ENCODE results near the gene WWC1. TPM values are rescaled to one million over a fixed set of nuclear protein-coding genes. Genes with fewer than 3 reads are reported as not detected.

The WWC1 gene
- total and polyA plus RNA-seq, 7 experiments from 2014 or later: 0.02 to 1.4 (median 0.66) TPM; not detected in 1

- Histone ChIP-seq H3K4me3 (ENCODE audit: low read length) (no peak overlapping the region), H3K4me1 (ENCODE audit: control insufficient read depth in 2 of 2, insufficient read depth in 2 of 2, low read length in 2 of 2) (no peaks in the 10 kb centered on the region), H3K27ac (ENCODE audit: low read depth, low read length) (no peak overlapping the region), H3K9me3 (ENCODE audit: control insufficient read depth in 2 of 3, low read length in 3 of 3) (no peaks in the 10 kb centered on the region), H3K27me3 (ENCODE audit: control insufficient read depth in 2 of 2, insufficient read depth in 2 of 2, low read length in 2 of 2) (no peaks in the 10 kb centered on the region), H3K36me3 (ENCODE audit: control insufficient read depth in 2 of 3, insufficient read depth in 3 of 3, low read length in 3 of 3) (no peaks in the 10 kb centered on the region)
- ATAC-seq: no peak
- no peak overlapping the region for H3K4me3 Mint-ChIP-seq
- H3K4me1 Mint-ChIP-seq: peaks cover 0 to 19% (median 16%) of the 10 kb centered on the region in 7 donors
- H3K9me3 Mint-ChIP-seq: peaks cover 0 to 9% (median 0%) of the 10 kb centered on the region in 11 donors
- H3K36me3 Mint-ChIP-seq: peaks cover 0 to 5% (median 0%) of the 10 kb centered on the region in 5 donors
- no peak for DNase-seq
- intact Hi-C loops (cut with micrococcal nuclease): no loop called here
- CTCF ChIA-PET: no interaction called here
- no peak overlapping the region for H3K27ac Mint-ChIP-seq
- H3K27me3 Mint-ChIP-seq: no peaks in the 10 kb centered on the region
- POLR2A ChIA-PET: interaction anchor here (0.6 kb wide), 1 partner anchor 14 kb away, joined by 3 read pairs; no protein-coding TSS in a partner anchor
These were observed 87.3 kb downstream of the WWC1 start for GRCh38 chr5:168378741-168379140.

DNA sequence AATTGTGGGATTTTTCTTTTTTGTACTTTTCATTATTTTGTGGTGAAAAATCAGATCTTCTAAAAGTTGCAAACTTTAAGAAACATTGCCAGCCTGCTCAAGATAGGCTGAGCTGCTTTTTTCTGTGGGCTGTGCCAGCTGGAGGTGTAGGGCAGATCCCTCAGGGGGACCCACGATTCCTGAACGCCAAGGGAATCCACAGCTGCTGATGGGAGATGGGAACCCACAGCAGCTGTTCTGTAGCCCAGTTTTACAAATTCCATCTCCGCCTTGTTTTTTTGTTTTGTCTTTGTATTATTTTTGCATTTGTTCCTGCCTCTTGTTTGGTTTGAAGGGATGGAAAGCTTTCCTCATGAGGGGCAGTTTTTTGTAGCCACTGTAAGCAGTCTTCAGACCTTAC lies 91.0 kb downstream of the WWC1 start:
- intact Hi-C loops (cut with micrococcal nuclease): loop anchor here (10.0 kb wide), 2 partner anchors 88 to 102 kb away; partner anchors contain the start of genes RARS1 (in 1 of the 2) and WWC1 (in 1 of the 2)
- ChIA-PET POLR2A (no interaction called here), CTCF (no interaction called here)
- peaks cover 0 to 17% (median 6%) of the 10 kb centered on the region in 11 donors for H3K9me3 Mint-ChIP-seq
- ATAC-seq (no peak), DNase-seq (no peak)
- H3K4me1 ChIP-seq (ENCODE audit: control insufficient read depth in 2 of 2, insufficient read depth in 2 of 2, low read length in 2 of 2): no peaks in the 10 kb centered on the region
- peaks cover 0 to 19% (median 13%) of the 10 kb centered on the region in 7 donors for H3K4me1 Mint-ChIP-seq
- H3K36me3 ChIP-seq (ENCODE audit: control insufficient read depth in 2 of 3, insufficient read depth in 3 of 3, low read length in 3 of 3): no peaks in the 10 kb centered on the region
- no peak overlapping the region for H3K27ac ChIP-seq (ENCODE audit: low read depth, low read length)
- no peaks in the 10 kb centered on the region for H3K27me3 Mint-ChIP-seq
- no peaks in the 10 kb centered on the region for H3K27me3 ChIP-seq (ENCODE audit: control insufficient read depth in 2 of 2, insufficient read depth in 2 of 2, low read length in 2 of 2)
- peak overlapping the region in 3 of 9 donors; percentile 16 to 59 (median 26) for H3K27ac Mint-ChIP-seq
- H3K4me3 ChIP-seq (ENCODE audit: low read length): no peak overlapping the region
- peaks cover 0 to 8% (median 4%) of the 10 kb centered on the region in 5 donors for H3K36me3 Mint-ChIP-seq
- peak overlapping the region in 3 of 10 donors; percentile 19 to 57 (median 34) for H3K4me3 Mint-ChIP-seq
- H3K9me3 ChIP-seq (ENCODE audit: control insufficient read depth in 2 of 3, low read length in 3 of 3): no peaks in the 10 kb centered on the region

- no peak overlapping the region for H3K27ac ChIP-seq (ENCODE audit: low read depth, low read length)
- CTCF ChIA-PET: no interaction called here
- Mint-ChIP-seq H3K27ac (no peak overlapping the region), H3K36me3 (peaks cover 1 to 14% (median 4%) of the 10 kb centered on the region in 5 donors), H3K4me1 (no peaks in the 10 kb centered on the region), H3K9me3 (peaks cover 6 to 35% (median 11%) of the 10 kb centered on the region in 11 donors), H3K4me3 (no peak overlapping the region), H3K27me3 (peaks cover 0 to 19% (median 7%) of the 10 kb centered on the region in 5 donors)
- no peaks in the 10 kb centered on the region for H3K4me1 ChIP-seq (ENCODE audit: control insufficient read depth in 2 of 2, insufficient read depth in 2 of 2, low read length in 2 of 2)
- H3K4me3 ChIP-seq (ENCODE audit: low read length): no peak overlapping the region
- POLR2A ChIA-PET: no interaction called here
- no peaks in the 10 kb centered on the region for H3K27me3 ChIP-seq (ENCODE audit: control insufficient read depth in 2 of 2, insufficient read depth in 2 of 2, low read length in 2 of 2)
- no peaks in the 10 kb centered on the region for H3K36me3 ChIP-seq (ENCODE audit: control insufficient read depth in 2 of 3, insufficient read depth in 3 of 3, low read length in 3 of 3)
- no peak for DNase-seq
- no peak for ATAC-seq
- intact Hi-C loops (cut with micrococcal nuclease): no loop called here
- H3K9me3 ChIP-seq (ENCODE audit: control insufficient read depth in 2 of 3, low read length in 3 of 3): peaks cover 0 to 9% (median 0%) of the 10 kb centered on the region in 3 experiments
These were observed 99.0 kb downstream of the WWC1 start for GRCh38 chr5:168390491-168390890.

DNA sequence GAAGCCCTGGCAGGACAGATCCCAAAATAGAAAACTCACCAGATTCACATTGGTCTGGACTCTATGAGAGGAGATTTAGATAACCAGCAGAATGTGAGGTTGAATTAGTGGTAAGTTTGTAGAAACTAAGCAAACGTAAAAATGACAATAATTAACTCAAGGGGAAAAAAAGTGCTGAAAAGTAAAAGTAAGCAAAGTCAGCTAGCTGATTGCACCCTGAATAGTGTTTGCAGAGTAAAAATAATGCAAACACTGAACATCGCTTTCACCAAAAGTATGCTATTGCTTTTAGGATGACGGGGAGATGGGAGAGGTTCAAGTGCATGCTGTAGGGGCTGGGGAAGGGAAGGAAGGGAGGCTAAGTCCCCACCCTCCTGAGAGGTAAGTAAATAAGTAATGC lies 102.3 kb downstream of the WWC1 start:
- ChIA-PET CTCF (no interaction called here), POLR2A (no interaction called here)
- H3K4me3 ChIP-seq (ENCODE audit: low read length): no peak overlapping the region
- Mint-ChIP-seq H3K4me1 (no peaks in the 10 kb centered on the region), H3K9me3 (peaks cover 3 to 30% (median 11%) of the 10 kb centered on the region in 11 donors), H3K27me3 (peaks cover 0 to 15% (median 7%) of the 10 kb centered on the region in 5 donors), H3K4me3 (no peak overlapping the region), H3K36me3 (peaks cover 0 to 14% (median 4%) of the 10 kb centered on the region in 5 donors), H3K27ac (no peak overlapping the region)
- H3K9me3 ChIP-seq (ENCODE audit: control insufficient read depth in 2 of 3, low read length in 3 of 3): peaks cover 0 to 9% (median 0%) of the 10 kb centered on the region in 3 experiments
- H3K27ac ChIP-seq (ENCODE audit: low read depth, low read length): no peak overlapping the region
- no peaks in the 10 kb centered on the region for H3K27me3 ChIP-seq (ENCODE audit: control insufficient read depth in 2 of 2, insufficient read depth in 2 of 2, low read length in 2 of 2)
- intact Hi-C loops (cut with micrococcal nuclease): no loop called here
- H3K4me1 ChIP-seq (ENCODE audit: control insufficient read depth in 2 of 2, insufficient read depth in 2 of 2, low read length in 2 of 2): no peaks in the 10 kb centered on the region
- no peak for ATAC-seq
- H3K36me3 ChIP-seq (ENCODE audit: control insufficient read depth in 2 of 3, insufficient read depth in 3 of 3, low read length in 3 of 3): no peaks in the 10 kb centered on the region
- no peak for DNase-seq

DNA sequence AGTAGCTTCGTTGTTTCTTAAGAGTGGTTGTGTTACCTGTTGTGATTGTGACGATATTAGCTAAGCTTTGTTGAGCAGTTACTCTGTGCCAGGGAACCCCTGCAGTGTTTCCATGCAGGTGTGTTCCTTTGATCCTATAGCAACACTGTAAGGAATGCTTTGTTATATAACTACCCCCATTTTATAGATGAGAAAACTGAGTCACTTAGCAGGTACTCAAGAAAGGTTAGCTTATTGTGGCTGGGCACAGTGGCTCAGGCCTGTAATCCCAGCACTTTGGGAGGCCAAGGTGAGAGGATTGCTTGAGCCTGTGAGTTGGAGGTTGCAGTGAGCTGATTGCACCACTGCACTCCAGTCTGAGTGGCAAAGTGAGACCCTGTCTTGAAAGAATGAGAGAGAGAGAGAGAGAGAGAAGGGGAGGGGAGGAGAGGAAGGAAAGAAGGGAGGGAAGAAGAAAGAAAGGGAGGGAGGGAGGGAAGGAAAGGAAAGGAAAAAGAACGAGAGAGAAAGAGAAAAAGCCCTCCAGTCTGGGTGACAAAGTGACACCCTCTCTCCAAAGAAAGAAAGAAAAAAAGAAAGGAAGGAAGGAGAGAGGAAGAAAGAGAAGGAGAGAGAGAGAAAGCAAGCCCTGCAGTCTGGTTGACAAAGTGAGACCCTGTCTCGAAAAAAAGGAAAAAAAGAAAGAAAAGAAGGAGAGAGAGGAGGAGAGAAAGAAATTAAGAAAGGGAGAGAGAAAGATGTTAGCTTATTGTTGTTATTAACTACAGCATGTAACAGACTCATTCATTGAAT lies 109.2 kb downstream of the WWC1 start:
- Mint-ChIP-seq H3K4me1 (peaks cover 0 to 2% (median 0%) of the 10 kb centered on the region in 7 donors), H3K27me3 (peaks cover 0 to 27% (median 5%) of the 10 kb centered on the region in 5 donors), H3K36me3 (no peaks in the 10 kb centered on the region), H3K27ac (peak overlapping the region in 1 of 9 donors; percentile 29), H3K4me3 (no peak overlapping the region), H3K9me3 (no peaks in the 10 kb centered on the region)
- Histone ChIP-seq H3K27me3 (ENCODE audit: control insufficient read depth in 2 of 2, insufficient read depth in 2 of 2, low read length in 2 of 2) (no peaks in the 10 kb centered on the region), H3K9me3 (ENCODE audit: control insufficient read depth in 2 of 3, low read length in 3 of 3) (no peaks in the 10 kb centered on the region), H3K4me1 (ENCODE audit: control insufficient read depth in 2 of 2, insufficient read depth in 2 of 2, low read length in 2 of 2) (no peaks in the 10 kb centered on the region), H3K4me3 (ENCODE audit: low read length) (no peak overlapping the region), H3K36me3 (ENCODE audit: control insufficient read depth in 2 of 3, insufficient read depth in 3 of 3, low read length in 3 of 3) (no peaks in the 10 kb centered on the region), H3K27ac (ENCODE audit: low read depth, low read length) (no peak overlapping the region)
- ChIA-PET CTCF (no interaction called here), POLR2A (interaction anchor here (0.6 kb wide), 1 partner anchor 38 kb away, joined by 3 read pairs; no protein-coding TSS in a partner anchor)
- no peak for DNase-seq
- intact Hi-C loops (cut with micrococcal nuclease): no loop called here
- no peak for ATAC-seq

DNA sequence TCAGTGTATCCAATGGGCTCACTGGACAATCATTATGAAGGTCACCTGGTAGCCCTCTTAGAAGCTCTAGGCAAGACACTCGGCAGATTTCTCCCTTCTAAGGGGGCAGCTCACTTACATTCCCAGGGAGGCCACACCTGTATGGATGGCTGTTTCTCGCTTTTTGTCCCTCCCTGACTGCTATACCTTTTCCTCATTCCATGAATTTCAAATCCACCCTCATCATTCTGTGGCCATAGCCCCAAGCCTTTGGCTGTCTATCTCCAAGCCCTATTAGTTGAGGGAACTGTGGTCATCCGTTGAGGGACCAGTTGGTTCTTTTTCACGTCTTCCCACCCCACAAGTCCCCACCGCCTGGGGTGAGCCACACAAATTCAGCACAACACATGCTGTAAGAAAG lies 109.8 kb downstream of the WWC1 start:
- Histone ChIP-seq H3K4me1 (ENCODE audit: control insufficient read depth in 2 of 2, insufficient read depth in 2 of 2, low read length in 2 of 2) (no peaks in the 10 kb centered on the region), H3K4me3 (ENCODE audit: low read length) (no peak overlapping the region), H3K27ac (ENCODE audit: low read depth, low read length) (no peak overlapping the region), H3K36me3 (ENCODE audit: control insufficient read depth in 2 of 3, insufficient read depth in 3 of 3, low read length in 3 of 3) (no peaks in the 10 kb centered on the region), H3K27me3 (ENCODE audit: control insufficient read depth in 2 of 2, insufficient read depth in 2 of 2, low read length in 2 of 2) (no peaks in the 10 kb centered on the region), H3K9me3 (ENCODE audit: control insufficient read depth in 2 of 3, low read length in 3 of 3) (no peaks in the 10 kb centered on the region)
- DNase-seq (no peak), ATAC-seq (no peak)
- intact Hi-C loops (cut with micrococcal nuclease): no loop called here
- H3K36me3 Mint-ChIP-seq: no peaks in the 10 kb centered on the region
- H3K27me3 Mint-ChIP-seq: peaks cover 0 to 22% (median 5%) of the 10 kb centered on the region in 5 donors
- no peak overlapping the region for H3K27ac Mint-ChIP-seq
- ChIA-PET CTCF (no interaction called here), POLR2A (no interaction called here)
- H3K4me1 Mint-ChIP-seq: peaks cover 0 to 2% (median 0%) of the 10 kb centered on the region in 7 donors
- no peaks in the 10 kb centered on the region for H3K9me3 Mint-ChIP-seq
- no peak overlapping the region for H3K4me3 Mint-ChIP-seq

Data from naive thymus-derived CD4-positive, alpha-beta T cell (primary cell).